HG02852 (cell line): ENCODE data around the gene SPDEF.

Source experiments
- ATAC-seq: cut with Tn5 transposase; IDR thresholded peaks from one replicate; pipeline ENCODE4 v1.9.1; 2021; ENCODE audit warnings: mild to moderate bottlenecking, moderate library complexity; ENCODE audit not compliant: unreplicated experiment

Gene SPDEF

GRCh38 chr6:34564181-34564580 lies 8.1 kb upstream of the SPDEF start:
- no peak for ATAC-seq

GRCh38 chr6:34563513-34563870 lies 7.4 kb upstream of the SPDEF start:
- ATAC-seq, result no peak

GRCh38 chr6:34562861-34563512 lies 6.9 kb upstream of the SPDEF start:
- no peak for ATAC-seq

GRCh38 chr6:34562350-34562749 lies 6.2 kb upstream of the SPDEF start:
- ATAC-seq, result no peak

GRCh38 chr6:34561227-34561530 lies 5.0 kb upstream of the SPDEF start:
- no peak for ATAC-seq

GRCh38 chr6:34560366-34561226 lies 4.5 kb upstream of the SPDEF start:
- ATAC-seq, result no peak

- ATAC-seq, result no peak
Measured at GRCh38 chr6:34559651-34560365, 3.7 kb upstream of the SPDEF start.

- ATAC-seq, result no peak
Measured at GRCh38 chr6:34558172-34558714, 2.1 kb upstream of the SPDEF start.

GRCh38 chr6:34557228-34557627 lies 1.1 kb upstream of the SPDEF start:
- ATAC-seq, result no peak

GRCh38 chr6:34556493-34556892 lies 364 bp upstream of the SPDEF start:
- ATAC-seq, result no peak

- no peak for ATAC-seq
Measured at GRCh38 chr6:34555328-34555727, 801 bp downstream of the SPDEF start.

- ATAC-seq, result no peak
Measured at GRCh38 chr6:34555007-34555322, 1.2 kb downstream of the SPDEF start.

- ATAC-seq, result no peak
Measured at GRCh38 chr6:34554291-34555006, 1.7 kb downstream of the SPDEF start.

GRCh38 chr6:34553750-34554149 lies 2.4 kb downstream of the SPDEF start:
- ATAC-seq, result no peak

- ATAC-seq, result no peak
Measured at GRCh38 chr6:34553146-34553545, 3.0 kb downstream of the SPDEF start.

GRCh38 chr6:34552620-34553019 lies 3.5 kb downstream of the SPDEF start:
- ATAC-seq, result no peak

GRCh38 chr6:34551720-34552119 lies 4.4 kb downstream of the SPDEF start:
- ATAC-seq, result no peak

GRCh38 chr6:34549804-34550202 lies 6.3 kb downstream of the SPDEF start:
- no peak for ATAC-seq

GRCh38 chr6:34549026-34549803 lies 6.9 kb downstream of the SPDEF start:
- no peak for ATAC-seq
